ENCODE data around the gene ERN1.
"Not testable (repeated sequence)": the region's sequence is repeated elsewhere in the genome, so short reads cannot be mapped to it uniquely, and the experiment has no call there.

The ERN1 gene

DNA sequence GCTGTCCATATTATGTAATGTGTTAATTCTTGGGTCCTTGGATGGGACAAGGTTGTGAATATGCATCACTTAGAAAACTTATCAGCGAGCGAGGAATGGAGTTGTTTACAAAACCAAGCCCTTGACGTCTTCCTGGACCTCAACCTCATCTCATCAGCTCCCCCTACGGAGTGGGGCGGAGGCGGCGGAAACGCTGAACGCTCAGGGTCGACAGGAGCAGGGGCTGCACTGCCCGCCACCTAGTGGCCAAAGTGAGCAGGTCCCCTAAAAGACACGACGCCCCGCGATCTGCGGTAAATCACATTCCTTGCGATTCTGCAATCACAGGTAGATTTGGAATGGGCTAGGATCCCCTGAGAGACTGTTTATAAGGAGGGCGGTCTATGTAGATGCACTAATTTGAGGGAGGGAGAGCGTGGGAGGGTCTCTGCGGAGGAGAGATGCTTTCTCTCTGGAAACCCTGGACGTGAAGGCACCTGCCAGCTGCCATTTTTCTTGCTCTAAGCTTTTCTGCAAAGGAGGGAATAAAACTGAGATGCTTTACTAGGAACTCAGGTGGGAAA, 104.1 kb downstream of the ERN1 start:
- peak; percentile 78 for DNase-seq (ENCODE audit: low spot score)

DNA sequence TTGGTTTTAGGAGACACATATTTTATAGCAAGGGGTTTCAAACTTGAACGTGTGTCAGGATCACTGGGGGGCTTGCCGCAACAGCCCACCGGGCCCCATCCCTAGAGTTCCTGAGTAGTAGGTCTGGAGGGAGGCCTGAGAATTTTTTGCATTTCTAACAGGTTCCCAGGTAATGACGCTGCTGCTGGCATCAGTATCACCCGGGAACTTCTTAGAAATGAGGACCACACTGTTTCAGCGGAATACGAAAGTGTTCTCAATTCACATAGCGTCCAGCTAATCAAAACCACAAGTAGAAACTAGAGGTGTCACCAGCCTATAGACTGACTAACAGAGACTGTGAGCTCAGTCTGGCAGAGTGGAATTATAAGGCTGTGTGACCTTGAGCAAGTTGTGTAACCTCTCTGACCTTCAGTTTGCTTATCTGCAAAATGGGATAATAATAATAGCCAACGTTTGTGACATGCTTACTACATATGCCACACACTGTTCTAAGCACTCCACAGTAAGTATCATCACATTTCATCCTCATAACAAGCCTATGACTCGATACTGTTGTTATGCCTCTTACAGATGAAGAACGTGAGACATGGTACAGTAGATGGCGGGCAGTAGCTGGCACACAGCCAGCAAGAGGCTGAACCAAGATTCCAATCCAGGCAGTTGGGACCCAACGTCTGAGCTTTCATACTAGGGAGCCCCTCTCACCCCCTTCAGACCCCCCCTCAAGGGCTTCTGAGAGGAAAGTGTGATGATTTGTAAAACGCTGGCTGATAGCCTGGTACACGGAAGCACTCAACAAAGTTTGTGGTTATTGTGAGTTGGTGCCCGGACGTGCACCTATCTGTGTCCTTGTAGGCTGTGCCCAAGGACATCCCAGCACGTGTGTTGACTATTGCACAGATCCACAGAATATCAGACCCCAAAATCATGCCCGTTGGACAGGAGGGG, 104.9 kb downstream of the ERN1 start:
- no peak for DNase-seq (ENCODE audit: low spot score)

DNA sequence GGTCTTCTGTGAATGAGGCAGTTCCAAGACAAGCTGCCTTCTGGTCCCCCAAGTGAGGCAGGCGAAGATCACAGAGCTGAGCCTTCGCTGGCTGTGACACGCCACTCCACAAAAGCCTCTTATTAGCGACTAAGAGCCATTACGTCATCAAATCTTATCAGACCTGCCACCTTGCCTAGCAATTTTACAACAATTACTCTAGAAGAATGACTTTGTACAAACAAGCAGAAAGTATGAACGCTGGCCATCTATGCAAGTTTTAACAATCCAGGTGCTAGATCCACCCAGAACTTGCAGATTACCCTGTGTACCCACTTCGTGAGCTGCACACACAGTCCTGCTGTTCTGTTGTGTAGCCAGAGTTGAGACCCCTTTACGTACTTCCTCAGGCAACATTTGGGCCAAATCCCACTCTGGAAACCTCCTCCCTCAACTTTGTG, 105.7 kb downstream of the ERN1 start:
- no peak for DNase-seq (ENCODE audit: low spot score)

DNA sequence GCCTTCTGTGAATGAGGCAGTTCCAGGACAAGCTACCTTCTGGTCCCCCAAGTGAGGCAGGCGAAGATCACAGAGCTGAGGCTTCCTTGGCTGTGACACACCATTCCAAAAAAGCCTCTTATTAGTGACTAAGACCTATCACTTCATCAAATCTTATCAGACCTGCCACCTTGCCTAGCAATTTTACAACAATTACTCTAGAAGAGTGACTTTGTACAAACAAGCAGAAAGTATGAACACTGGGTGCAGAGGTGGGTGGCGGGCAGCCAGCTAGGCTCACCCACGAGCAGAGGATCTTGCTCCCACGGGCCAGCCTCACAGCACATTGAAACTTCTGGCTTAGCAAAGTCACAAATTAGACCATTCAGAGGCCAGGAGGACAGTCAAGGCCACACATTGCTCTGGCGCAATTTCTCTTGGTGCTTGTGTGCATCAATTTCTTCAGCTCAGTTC, 107.3 kb downstream of the ERN1 start:
- DNase-seq (ENCODE audit: low spot score), result no peak

DNA sequence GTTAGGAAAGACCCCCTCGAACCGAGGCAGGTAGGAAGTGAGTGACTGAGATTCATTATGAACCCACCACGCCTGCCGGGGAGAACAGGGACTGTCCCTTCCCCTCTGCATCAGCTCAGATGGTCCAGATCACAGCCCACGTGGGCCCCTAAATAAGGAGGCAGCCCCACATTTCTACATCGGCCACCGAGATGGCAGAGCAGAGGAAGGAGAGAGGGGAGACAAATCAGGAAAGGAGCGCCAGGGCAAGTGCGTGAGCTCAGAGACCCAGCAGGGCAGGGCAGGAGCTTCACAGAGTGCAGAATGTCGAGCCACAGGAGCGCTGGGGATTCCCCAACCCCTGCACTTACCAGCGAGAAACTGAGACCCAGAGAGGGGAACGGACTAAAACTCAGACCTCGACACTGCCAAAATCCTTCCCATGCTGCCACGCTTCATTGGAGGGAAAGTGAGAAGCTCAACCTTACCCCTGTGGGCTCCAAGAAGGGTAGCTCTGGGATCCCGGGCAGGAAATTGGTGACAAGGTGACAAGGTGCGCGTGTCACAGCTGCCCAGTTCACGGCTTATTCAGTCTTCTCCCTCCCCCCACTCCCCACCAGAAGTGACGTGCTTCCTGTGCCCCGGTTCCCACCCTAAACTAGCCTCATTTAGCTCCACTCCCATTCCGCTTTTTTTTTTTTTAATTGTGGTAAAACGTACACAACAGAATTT, 109.7 kb downstream of the ERN1 start, which contains the start of gene ICAM2:
TSS of gene ICAM2 (minus strand) at position 578 of the 711 bp plus-strand sequence. CDS start 13,942 bp downstream, outside the sequence.
- DNase-seq (ENCODE audit: low spot score), result peak; percentile 26

DNA sequence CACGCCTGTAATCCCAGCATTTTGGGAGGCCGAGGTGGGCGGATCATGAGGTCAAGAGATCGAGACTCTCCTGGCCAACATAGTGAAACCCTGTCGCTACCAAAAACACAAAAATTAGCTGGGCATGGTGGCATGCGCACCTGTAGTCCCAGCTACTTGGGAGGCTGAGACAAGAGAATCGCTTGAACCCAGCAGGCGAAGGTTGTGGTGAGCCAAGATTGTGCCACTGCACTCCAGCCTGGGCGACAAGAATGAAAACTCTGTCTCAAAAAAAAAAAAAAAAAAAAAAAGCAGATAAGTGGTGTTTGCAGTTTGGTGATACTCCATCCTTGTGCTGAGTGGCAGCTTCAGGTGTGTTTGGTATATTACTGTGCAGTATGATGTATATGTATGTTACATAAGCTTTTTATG, 110.4 kb downstream of the ERN1 start:
- DNase-seq (ENCODE audit: low spot score), result not testable (repeated sequence)

DNA sequence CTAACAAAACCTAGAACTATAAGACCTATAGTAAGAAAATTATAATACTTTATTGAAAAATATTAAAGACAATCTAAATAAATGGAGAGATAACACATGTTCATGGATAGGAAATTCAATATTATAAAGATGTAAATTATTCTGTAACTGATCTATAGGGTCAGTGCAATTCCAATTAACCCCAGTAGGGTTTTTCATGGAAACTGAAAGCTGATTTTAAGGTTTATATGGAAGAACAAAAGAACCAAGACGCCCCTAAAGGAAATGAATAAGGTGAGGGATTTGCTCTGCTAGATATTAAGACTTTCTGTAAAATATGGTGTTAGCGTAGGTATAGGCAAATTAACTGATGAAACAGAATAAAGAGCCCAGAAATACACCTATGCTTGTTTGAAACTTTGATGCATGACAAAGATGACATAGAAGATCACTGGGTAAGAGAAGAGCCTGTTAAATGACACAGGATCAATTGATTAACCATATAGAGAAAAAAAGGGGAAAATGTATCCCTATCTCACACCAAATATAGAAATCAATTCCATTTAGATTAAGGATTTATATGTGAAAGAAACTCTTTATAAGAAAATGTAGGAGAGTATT, 112.5 kb downstream of the ERN1 start:
- DNase-seq (ENCODE audit: low spot score), result no peak

DNA sequence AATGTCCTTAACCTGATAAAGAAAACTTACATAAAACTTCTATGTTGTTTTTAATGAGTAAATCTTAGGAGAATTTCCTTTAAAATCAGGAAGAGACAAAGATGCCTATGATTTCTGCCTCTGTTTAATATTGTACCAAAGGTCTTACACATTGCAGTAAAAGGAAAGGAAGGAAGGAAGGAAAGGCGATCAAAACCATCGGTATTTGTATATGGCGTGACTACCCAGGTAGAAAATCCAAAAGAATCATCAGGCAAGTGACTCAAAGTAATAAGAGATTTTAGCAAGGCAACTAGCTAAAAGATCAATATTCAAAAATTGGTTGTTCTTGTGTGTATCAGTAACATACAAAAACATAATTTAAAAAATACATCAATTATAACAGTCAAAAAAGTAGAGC, 113.0 kb downstream of the ERN1 start:
- DNase-seq (ENCODE audit: low spot score), result no peak

DNA sequence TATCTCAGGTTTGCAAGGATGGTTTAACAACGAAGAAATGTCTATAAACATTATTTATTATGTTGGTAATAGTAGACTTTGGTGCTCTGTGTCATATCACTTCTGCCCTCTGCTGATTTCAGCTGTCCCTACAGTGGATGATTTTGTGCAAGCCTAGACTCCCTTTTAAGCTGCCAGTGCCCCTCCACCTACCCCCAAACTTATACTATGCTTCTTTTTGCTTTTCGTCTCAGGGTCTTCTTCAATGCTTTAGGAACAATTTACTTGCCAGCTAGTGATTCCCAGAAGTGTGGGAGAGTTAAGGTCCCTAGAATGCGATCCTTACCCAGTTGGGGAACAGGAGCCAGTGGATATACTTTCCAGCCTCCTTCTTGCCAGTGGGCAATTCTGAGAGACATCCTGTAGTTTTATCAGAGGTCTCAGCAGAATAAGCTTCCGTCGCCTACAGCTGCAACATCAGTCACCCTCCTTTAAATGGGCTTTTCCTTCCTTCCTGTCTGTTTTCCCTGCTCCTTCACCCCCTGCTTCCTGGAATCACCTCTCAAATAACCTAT, 113.6 kb downstream of the ERN1 start:
- DNase-seq (ENCODE audit: low spot score), result no peak

DNA sequence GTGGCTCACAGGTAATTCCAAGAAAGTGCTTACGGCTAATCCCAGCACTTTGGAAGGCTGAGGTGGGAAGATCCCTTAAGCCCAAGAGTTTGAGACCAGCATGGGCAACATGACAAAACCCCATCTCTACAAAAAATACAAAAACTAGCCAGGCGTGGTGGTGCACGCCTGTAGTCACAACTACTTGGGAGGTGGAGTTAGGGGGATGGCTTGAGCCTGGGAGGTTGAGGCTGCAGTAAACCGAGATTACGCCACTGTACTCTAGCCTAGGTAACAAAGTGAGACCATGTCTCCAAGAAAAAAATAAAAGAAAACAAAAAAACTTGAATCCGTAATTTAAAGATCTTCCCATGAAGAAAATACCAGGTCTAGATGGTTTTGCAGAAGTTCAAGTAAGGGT, 114.5 kb downstream of the ERN1 start:
- no peak for DNase-seq (ENCODE audit: low spot score)

DNA sequence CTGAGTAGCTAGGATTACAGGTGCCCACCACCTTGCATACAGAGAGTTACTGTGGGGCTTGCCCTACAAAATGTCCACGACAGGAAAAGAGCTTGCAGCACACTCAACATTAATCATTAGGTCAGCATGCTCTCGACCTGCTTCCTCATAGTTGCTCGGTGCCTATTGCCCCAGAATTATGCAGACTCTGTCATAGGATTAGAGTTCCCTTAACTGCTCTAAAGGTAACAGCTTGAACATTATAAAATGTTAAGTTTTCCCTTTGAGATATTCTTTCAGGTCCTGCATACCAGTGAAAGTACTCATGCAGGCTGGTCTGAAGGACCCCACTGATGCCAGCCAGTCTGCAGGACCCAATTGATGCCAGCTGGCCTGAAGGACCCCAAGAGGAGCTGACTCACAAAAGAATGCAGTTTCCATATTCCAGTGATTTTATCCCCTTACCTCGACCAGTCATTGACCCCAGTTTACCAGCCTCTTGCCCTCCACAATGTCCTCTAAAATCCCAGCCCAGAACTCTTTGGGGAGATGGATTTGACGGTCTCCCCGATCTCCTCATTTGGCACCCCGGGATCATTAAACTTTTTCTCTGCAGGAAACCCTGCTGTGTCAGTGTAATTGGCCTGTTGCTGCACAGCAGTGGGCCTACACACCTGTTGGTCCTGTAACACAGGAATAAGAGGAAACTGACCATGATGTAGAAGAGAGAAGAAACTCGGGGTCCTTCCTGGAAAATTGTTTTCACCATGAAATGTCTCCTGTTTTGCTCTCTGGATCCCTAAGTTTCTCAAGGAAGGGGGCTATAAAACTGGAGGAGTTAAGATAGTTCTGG, 120.2 kb downstream of the ERN1 start:
- DNase-seq (ENCODE audit: low spot score), result no peak

DNA sequence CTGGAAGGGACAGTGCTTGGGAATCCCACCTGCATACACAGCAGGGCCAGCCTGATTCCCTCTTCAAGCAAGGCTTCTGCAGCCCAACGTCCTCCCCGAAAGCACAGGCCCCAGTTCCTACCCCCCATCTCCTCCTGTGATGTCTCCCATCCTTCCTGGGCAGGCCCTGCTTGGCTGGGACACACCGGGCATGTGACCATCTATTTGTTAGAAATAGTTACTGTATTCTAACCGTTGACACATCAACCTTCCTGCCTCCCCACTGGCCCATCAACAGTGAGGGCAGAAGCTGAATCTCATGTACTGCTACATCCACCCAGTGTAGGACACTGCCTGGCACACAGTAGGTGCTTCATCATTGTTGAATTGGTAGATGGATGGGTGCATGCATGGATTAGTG, 121.1 kb downstream of the ERN1 start:
- no peak for DNase-seq (ENCODE audit: low spot score)

DNA sequence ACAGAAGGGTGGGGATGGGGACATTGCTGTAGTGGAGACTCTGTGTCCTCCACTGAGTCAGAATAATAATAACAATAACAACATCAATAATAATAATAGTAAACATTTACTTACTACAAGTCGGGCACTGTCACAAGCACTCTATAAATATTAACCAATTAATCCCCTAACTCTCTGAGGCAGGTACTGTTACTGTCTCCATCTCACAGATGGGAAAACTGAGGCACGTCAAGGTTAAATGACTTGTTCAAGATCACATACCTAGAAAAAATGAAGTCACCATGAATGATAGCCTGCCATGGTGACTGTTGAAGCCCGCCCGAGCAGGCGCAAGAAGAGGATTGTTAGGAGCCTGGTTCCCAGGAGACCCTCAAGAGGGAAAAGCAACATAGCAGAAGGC, 121.6 kb downstream of the ERN1 start:
- no peak for DNase-seq (ENCODE audit: low spot score)

DNA sequence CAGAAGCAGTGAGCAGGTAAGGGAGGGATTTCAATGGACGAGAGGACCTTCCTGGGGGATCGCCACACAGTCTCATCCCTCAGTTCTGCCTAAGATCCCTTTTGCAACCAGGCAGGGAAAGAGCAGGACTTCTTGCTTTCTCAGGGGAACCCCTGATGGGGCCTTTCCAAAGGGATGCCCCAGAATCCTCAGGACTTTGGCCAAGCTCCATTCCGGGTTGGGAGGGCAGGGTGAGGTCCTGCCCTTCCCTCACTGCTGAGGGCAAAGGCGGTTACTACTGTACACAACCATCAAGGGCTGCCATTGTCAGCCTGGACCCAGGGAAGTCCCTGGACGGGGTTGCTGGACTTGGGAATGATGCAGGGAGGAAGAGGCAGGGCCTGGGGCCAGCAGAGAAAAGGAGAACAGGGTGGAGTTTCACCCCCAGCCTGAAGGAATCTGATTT, 122.1 kb downstream of the ERN1 start:
- DNase-seq (ENCODE audit: low spot score), result no peak

DNA sequence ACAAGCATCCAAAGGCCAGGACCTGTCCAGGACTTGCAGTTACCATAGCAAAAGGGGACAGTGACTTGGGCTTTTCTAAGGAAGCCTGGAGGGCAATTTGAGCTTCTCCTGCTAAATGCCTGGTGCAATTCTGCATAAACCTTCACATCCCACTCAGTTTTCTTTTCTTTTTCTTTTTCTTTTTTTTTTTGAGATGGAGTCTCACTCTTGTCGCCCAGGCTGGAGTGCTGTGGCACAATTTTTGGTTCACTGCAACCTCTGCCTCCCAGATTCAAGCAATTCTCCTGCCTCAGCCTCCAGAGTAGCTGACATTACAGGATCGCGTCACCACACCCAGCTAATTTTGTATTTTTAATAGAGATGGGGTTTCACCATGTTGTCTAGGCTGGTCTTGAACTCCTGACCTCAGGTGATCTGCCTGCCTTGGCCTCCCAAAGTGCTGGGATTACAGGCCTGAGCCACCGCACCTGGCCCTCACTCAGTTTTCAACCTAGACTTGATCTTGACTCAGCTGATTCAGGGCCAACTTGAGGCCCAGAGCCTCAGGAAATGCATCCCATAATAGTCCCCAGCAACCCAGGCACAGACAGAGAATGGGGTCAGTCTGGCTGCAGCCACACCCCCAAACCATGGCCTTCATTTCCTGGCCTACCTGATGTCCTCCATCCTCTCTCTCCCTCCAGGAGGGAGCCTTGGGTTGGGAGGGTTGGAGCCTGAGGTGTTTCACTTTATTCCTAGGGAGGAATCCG, 122.7 kb downstream of the ERN1 start:
- not testable (repeated sequence) for DNase-seq (ENCODE audit: low spot score)

DNA sequence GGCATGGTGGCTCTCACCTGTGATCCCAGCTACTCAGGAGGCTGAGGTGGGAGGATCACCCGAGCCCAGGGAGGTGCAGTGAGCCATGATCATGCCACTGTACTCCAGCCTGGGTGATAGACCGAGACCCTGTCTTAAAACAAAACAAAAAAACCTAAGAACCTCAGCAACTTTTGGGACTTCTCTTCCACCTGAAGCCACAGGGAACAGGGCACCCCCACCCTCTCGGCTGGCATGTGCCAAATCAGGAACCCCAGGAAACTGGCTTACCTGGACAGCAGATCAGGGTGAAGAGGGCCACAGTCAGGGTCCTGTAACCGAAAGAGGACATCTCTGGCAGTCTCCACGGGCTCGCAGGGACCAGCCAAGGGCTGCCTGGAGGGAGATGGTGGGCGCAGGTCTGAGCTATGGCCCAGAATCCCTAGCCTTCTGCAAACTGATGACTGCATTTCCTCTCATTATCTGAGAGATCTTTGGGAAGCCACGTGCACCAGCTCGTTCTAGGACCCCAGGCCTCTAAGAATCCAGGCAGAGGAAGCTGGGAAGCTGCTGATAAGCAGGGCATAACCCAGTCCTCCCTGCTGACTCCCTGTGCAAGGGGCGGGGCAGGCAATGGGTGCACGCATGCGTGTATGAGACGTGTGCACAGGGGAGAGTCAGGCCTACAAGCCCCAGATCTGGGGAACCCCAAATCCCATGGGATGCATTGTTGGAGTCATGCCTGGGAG, 123.4 kb downstream of the ERN1 start:
- no peak for DNase-seq (ENCODE audit: low spot score)

DNA sequence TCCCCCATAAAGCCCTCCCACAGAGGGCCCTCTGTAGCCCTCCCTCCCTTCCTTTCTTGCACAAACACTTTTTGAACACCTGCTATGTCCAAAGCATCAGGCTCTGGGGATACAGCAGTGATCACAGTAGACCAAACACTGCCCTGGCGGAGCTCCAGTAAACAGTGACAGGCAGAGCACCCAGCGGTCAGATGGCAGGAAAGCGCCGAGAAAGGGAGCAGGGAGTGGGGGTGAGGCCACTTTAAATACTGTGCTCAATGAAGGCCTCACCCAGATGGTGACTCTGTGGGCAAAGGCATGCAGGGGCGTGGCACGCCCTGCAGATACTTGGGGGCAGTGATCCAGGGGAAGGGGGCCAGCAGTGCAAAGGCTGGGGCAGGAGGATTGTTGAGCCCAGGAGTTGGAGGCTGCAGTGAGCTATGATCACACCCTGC, 124.2 kb downstream of the ERN1 start:
- peak; percentile 68 for DNase-seq (ENCODE audit: low spot score)

DNA sequence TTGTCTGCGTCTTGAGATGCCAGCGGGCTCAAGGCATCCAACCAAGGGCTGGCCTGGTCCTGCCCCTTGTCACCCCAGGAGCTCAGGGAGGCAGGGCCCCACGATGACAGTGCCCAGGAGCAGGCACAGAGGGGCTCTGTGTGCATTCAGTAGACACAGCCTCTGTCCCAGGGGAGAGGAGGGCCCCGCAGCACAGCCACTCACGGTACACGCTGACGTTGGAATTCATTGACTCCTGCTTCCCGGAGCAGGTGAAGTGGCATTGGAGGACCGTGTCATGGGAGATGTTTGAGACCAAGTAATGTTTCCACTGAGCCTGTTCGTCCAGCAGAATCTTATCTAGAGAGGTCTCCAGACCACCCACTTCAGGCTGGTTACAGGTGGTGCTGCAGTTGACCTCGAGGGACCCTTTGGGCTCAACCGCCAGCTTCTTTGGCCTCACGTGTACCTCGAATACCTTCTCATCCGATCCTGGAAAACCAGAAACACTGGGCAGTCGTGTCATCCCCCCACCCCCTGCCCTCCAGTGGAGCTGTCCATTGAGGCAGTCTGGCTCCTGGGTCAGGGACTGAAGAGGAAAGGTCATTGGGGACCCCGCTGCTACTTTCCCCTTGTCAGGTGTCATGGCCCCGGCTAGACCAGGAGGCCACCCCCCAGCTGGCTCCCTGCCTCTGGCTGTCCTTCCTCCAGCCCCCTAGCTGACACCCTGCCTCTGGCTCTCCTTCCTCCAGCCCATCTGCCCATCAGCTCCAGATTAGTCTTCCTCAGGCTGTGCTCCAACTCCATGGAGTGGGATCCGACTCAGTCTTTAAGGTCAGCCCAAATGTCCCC, 124.8 kb downstream of the ERN1 start:
- no peak for DNase-seq (ENCODE audit: low spot score)

Measured in SW480 (cell line).